ENCODE measurements around the gene SYNDIG1. TPM values are rescaled to one million over a fixed set of nuclear protein-coding genes. Genes with fewer than 3 reads are reported as not detected.

The SYNDIG1 gene
- total RNA-seq, 4 donors from 2014 or later, result 0.27 to 0.32 TPM; not detected in 2

- intact Hi-C loops (cut with DNase I; ENCODE audit: low total_unique reads), result no loop called here
- Histone ChIP-seq H3K27me3 (no peaks in the 10 kb centered on the region), H3K4me3 (no peak overlapping the region), H3K4me1 (no peaks in the 10 kb centered on the region), H3K27ac (no peak overlapping the region), H3K36me3 (no peaks in the 10 kb centered on the region), H3K9me3 (no peaks in the 10 kb centered on the region)
- WGBS, 2 donors (ENCODE audit: low coverage in 1 of 2), result 29 to 54% methylated on average over 2 to 7 of the region's 7 CpGs
- in situ Hi-C loops (cut with MboI; ENCODE audit: low pct_ligation_motif_present in 1 of 4, low pct_unique_long_range_greater_than_20kb in 1 of 4, low sequenced_read_pairs in 3 of 4), result no loop called here
- TF ChIP-seq, protein P1, sequence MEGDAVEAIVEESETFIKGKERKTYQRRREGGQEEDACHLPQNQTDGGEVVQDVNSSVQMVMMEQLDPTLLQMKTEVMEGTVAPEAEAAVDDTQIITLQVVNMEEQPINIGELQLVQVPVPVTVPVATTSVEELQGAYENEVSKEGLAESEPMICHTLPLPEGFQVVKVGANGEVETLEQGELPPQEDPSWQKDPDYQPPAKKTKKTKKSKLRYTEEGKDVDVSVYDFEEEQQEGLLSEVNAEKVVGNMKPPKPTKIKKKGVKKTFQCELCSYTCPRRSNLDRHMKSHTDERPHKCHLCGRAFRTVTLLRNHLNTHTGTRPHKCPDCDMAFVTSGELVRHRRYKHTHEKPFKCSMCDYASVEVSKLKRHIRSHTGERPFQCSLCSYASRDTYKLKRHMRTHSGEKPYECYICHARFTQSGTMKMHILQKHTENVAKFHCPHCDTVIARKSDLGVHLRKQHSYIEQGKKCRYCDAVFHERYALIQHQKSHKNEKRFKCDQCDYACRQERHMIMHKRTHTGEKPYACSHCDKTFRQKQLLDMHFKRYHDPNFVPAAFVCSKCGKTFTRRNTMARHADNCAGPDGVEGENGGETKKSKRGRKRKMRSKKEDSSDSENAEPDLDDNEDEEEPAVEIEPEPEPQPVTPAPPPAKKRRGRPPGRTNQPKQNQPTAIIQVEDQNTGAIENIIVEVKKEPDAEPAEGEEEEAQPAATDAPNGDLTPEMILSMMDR (IDR thresholded peaks at IDR 0.05), result no peak
- TF ChIP-seq POLR2AphosphoS5 (IDR thresholded peaks at IDR 0.05) (no peak), POLR2A (IDR thresholded peaks at IDR 0.05) (no peak), EP300 (IDR thresholded peaks at IDR 0.05; ENCODE audit: low read depth) (no peak)
- DNase-seq, result no peak
These were observed 181.9 kb downstream of the SYNDIG1 start for GRCh38 chr20:24651171-24651975.

DNA sequence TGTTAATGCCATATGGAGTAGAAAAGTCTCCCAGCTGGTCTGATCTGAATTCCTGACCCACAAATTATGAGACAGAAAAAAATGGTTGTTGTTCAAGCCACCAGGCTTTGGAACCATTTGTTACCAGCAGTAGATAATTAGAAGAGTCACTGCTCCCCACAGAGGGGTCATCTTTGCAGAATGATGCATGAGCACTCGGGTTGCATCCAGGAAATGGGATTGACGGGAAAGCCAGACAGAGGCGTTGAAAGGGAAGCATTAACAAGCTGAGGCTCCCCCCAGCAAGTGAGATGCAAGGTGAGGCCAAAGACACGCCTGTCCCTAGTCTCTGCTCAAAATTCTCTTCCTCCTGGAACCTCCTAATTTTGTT, 182.5 kb downstream of the SYNDIG1 start:
- H3K9me3 ChIP-seq, result no peaks in the 10 kb centered on the region
- intact Hi-C loops (cut with DNase I; ENCODE audit: low total_unique reads), result no loop called here

DNA sequence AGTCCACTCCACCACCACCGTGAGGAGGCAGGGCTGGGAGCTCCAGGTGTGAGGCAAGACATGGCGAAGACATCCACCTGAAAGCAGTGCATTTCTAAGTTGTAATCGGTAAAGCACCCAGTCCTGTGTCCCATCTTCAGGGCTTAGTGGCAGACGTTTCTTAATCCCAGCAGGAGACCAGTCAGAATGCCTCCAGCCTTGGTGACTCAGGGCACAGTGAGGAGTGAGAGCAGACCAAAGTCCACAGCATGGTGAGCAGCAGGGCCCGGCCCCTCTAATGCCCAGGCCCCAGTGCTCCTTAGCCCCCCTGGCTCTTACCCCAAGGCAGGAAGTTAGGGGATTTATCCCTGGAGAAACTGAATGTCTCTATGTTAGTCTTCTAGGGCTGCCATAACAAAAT, 183.9 kb downstream of the SYNDIG1 start:
- TF ChIP-seq, protein P1 (IDR thresholded peaks at IDR 0.05), result no peak
- TF ChIP-seq POLR2A (IDR thresholded peaks at IDR 0.05) (no peak), EP300 (IDR thresholded peaks at IDR 0.05; ENCODE audit: low read depth) (no peak), POLR2AphosphoS5 (IDR thresholded peaks at IDR 0.05) (no peak)
- WGBS, 2 donors (ENCODE audit: low coverage in 1 of 2), result 65% methylated on average over 5 of the region's 5 CpGs; no CpG with 5 or more reads in 1 of the 2 donors
- Histone ChIP-seq H3K4me3 (no peak overlapping the region), H3K36me3 (no peaks in the 10 kb centered on the region), H3K27me3 (no peaks in the 10 kb centered on the region), H3K27ac (no peak overlapping the region), H3K9me3 (no peaks in the 10 kb centered on the region), H3K4me1 (no peaks in the 10 kb centered on the region)
- DNase-seq, result no peak
- intact Hi-C loops (cut with DNase I; ENCODE audit: low total_unique reads) (no loop called here), in situ Hi-C loops (cut with MboI; ENCODE audit: low pct_ligation_motif_present in 1 of 4, low pct_unique_long_range_greater_than_20kb in 1 of 4, low sequenced_read_pairs in 3 of 4) (no loop called here)

More for the DNA sequence above, 182.5 kb downstream of the SYNDIG1 start:
- in situ Hi-C loops (cut with MboI; ENCODE audit: low pct_ligation_motif_present in 1 of 4, low pct_unique_long_range_greater_than_20kb in 1 of 4, low sequenced_read_pairs in 3 of 4), result no loop called here
- no peaks in the 10 kb centered on the region for H3K27me3 ChIP-seq
- 63 to 79% methylated on average over 3 to 4 of the region's 4 CpGs for WGBS, 2 donors (ENCODE audit: low coverage in 1 of 2)
- H3K36me3 ChIP-seq, result no peaks in the 10 kb centered on the region
- TF ChIP-seq POLR2AphosphoS5 (IDR thresholded peaks at IDR 0.05) (no peak), POLR2A (IDR thresholded peaks at IDR 0.05) (no peak), EP300 (IDR thresholded peaks at IDR 0.05; ENCODE audit: low read depth) (no peak)
- TF ChIP-seq, protein P1 (IDR thresholded peaks at IDR 0.05), result no peak
- no peak overlapping the region for H3K27ac ChIP-seq
- no peak for DNase-seq
- H3K4me1 ChIP-seq, result no peaks in the 10 kb centered on the region
- H3K4me3 ChIP-seq, result no peak overlapping the region

DNA sequence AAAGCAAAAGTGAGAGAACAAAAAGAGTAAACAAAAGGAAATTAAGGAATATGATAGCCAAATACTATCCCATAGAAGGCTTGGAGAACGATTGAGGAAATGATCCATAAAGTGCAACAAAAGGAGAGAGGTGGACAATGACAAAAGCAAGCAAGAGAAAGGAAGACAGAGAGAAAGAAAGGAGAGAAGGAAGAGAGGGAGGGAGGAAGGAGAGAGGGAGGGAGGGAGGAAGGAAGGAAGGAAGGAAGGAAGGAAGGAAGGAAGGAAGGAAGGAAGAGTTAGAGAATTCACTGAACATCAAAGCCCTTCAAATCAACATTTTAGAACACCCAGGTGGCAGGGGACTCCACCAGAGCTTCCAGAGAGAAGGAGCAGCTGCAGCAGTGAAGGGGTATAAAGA, 185.0 kb downstream of the SYNDIG1 start:
- Histone ChIP-seq H3K4me1 (no peaks in the 10 kb centered on the region), H3K4me3 (no peak overlapping the region), H3K27me3 (no peaks in the 10 kb centered on the region), H3K9me3 (no peaks in the 10 kb centered on the region), H3K36me3 (no peaks in the 10 kb centered on the region), H3K27ac (no peak overlapping the region)
- in situ Hi-C loops (cut with MboI; ENCODE audit: low pct_ligation_motif_present in 1 of 4, low pct_unique_long_range_greater_than_20kb in 1 of 4, low sequenced_read_pairs in 3 of 4), result no loop called here
- intact Hi-C loops (cut with DNase I; ENCODE audit: low total_unique reads), result no loop called here
- TF ChIP-seq POLR2AphosphoS5 (IDR thresholded peaks at IDR 0.05) (no peak), EP300 (IDR thresholded peaks at IDR 0.05; ENCODE audit: low read depth) (no peak), POLR2A (IDR thresholded peaks at IDR 0.05) (no peak)
- TF ChIP-seq, protein P1 (IDR thresholded peaks at IDR 0.05), result no peak
- WGBS, 2 donors (ENCODE audit: low coverage in 1 of 2), result 14 to 17% methylated on average over 1 of the region's 1 CpG
- no peak for DNase-seq

All from transverse colon (tissue), 4 donors.